ENCODE measurements around the gene RASA4B. TPM values are rescaled to one million over a fixed set of nuclear protein-coding genes. Genes with fewer than 3 reads are reported as not detected.

RASA4B gene
- total RNA-seq, 2 donors from 2014 or later, result 13.2 to 30.0 TPM

GRCh38 chr7:102467581-102468477, 49.7 kb downstream of the RASA4B start:
- H3K9ac ChIP-seq (ENCODE audit: low read depth in 2 of 2, low read length in 2 of 2), result no peak overlapping the region
- no peak for TF ChIP-seq CTCF (IDR thresholded peaks at IDR 0.05)
- H3K9me3 ChIP-seq, result no peaks in the 10 kb centered on the region
- DNase-seq, result no peak
- peaks cover 4% of the 10 kb centered on the region for H3K36me3 ChIP-seq
- no peak overlapping the region for H3K27ac ChIP-seq
- H3K27me3 ChIP-seq, result no peaks in the 10 kb centered on the region
- peaks cover 11% of the 10 kb centered on the region for H3K4me1 ChIP-seq
- intact Hi-C loops (cut with DNase I), result loop anchor here (10.0 kb wide), 1 partner anchor 63 kb away; no protein-coding TSS in a partner anchor
- H3K4me3 ChIP-seq, result no peak overlapping the region

- Histone ChIP-seq H3K27me3 (no peaks in the 10 kb centered on the region), H3K9me3 (no peaks in the 10 kb centered on the region), H3K27ac (no peak overlapping the region), H3K9ac (ENCODE audit: low read depth in 2 of 2, low read length in 2 of 2) (no peak overlapping the region), H3K4me3 (peak overlapping the region; percentile 100), H3K36me3 (peaks cover 4% of the 10 kb centered on the region), H3K4me1 (peaks cover 11% of the 10 kb centered on the region)
- no peak for DNase-seq
- TF ChIP-seq CTCF (IDR thresholded peaks at IDR 0.05), result no peak
- intact Hi-C loops (cut with DNase I), result loop anchor here (10.0 kb wide), 1 partner anchor 61 kb away; no protein-coding TSS in a partner anchor
Measured at GRCh38 chr7:102466097-102466496, 51.5 kb downstream of the RASA4B start.

- Histone ChIP-seq H3K36me3 (peaks cover 4% of the 10 kb centered on the region), H3K27me3 (no peaks in the 10 kb centered on the region), H3K9ac (ENCODE audit: low read depth in 2 of 2, low read length in 2 of 2) (peak within 1 kb of the TSS; percentile 86 to 97), H3K9me3 (no peaks in the 10 kb centered on the region), H3K4me1 (peaks cover 11% of the 10 kb centered on the region), H3K27ac (no peak within 1 kb of the TSS), H3K4me3 (peak within 1 kb of the TSS; percentile 100)
- no peak for TF ChIP-seq CTCF (IDR thresholded peaks at IDR 0.05)
- peak; percentile 94 for DNase-seq
- intact Hi-C loops (cut with DNase I), result loop anchor here (10.0 kb wide), 1 partner anchor 60 kb away; no protein-coding TSS in a partner anchor
Measured at GRCh38 chr7:102464577-102465280, 52.8 kb downstream of the RASA4B start, which contains the start of the genes ALKBH4 and LRWD1. Gene ALKBH4 (minus strand): TSS chr7:102464863. CDS start chr7:102464836, 27 bp downstream. Gene LRWD1 (plus strand): TSS chr7:102464984. CDS start chr7:102465081, 97 bp downstream.

- no peaks in the 10 kb centered on the region for H3K9me3 ChIP-seq
- H3K27me3 ChIP-seq, result no peaks in the 10 kb centered on the region
- no peak overlapping the region for H3K27ac ChIP-seq
- H3K4me3 ChIP-seq, result peak overlapping the region; percentile 100
- intact Hi-C loops (cut with DNase I), result loop anchor here (10.0 kb wide), 1 partner anchor 59 kb away; no protein-coding TSS in a partner anchor
- peaks cover 4% of the 10 kb centered on the region for H3K36me3 ChIP-seq
- TF ChIP-seq CTCF (IDR thresholded peaks at IDR 0.05), result no peak
- DNase-seq, result no peak
- H3K4me1 ChIP-seq, result peaks cover 11% of the 10 kb centered on the region
- peak overlapping the region; percentile 86 to 97 for H3K9ac ChIP-seq (ENCODE audit: low read depth in 2 of 2, low read length in 2 of 2)
Measured at GRCh38 chr7:102463841-102464576, 53.6 kb downstream of the RASA4B start.

- Histone ChIP-seq H3K36me3 (no peaks in the 10 kb centered on the region), H3K9me3 (no peaks in the 10 kb centered on the region), H3K27ac (no peak overlapping the region), H3K4me3 (no peak overlapping the region), H3K27me3 (no peaks in the 10 kb centered on the region), H3K9ac (ENCODE audit: low read depth in 2 of 2, low read length in 2 of 2) (no peak overlapping the region), H3K4me1 (peaks cover 6% of the 10 kb centered on the region)
- intact Hi-C loops (cut with DNase I), result loop anchor here (10.0 kb wide), 1 partner anchor 56 kb away; no protein-coding TSS in a partner anchor
- TF ChIP-seq CTCF (IDR thresholded peaks at IDR 0.05), result no peak
- DNase-seq, result no peak
Measured at GRCh38 chr7:102460467-102460866, 57.1 kb downstream of the RASA4B start.
